NK-92 (cell line): ENCODE results near the gene GJB5.
"Not testable (repeated sequence)": the region's sequence is repeated elsewhere in the genome, so short reads cannot be mapped to it uniquely, and the experiment has no call there.

Experiments used
- DNase-seq: peaks from one replicate; lab custom pipeline; 2025; ENCODE audit not compliant: unreplicated experiment; lab: John Stamatoyannopoulos, UW

GJB5 gene

GRCh38 chr1:34754964-34755637 is at the start of gene GJB5:
Gene GJB5, plus strand, starts transcription at chr1:34755047. Its CDS starts 2,284 bp downstream, at chr1:34757331.
- DNase-seq = no peak

DNA sequence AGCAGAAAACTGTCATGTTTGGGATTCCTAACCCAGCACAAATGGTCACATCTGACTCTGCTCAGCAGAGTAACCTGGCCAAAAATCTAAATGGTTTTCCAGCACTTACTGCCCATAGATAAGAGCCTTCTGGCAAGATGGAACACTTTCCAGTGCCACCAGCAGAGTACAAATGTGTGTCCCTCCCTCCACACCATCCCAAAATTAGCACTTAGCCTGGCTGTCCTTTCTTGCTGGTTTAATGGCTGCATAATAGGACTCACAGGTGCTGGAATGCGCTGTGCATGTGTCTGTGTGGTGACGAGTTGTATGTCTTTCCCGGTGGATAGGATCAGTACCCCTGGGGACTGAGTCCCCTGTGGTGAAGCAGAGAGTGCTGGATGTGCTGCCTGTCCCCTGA is 49.8 kb upstream of the GJB5 start:
- DNase-seq = no peak

DNA sequence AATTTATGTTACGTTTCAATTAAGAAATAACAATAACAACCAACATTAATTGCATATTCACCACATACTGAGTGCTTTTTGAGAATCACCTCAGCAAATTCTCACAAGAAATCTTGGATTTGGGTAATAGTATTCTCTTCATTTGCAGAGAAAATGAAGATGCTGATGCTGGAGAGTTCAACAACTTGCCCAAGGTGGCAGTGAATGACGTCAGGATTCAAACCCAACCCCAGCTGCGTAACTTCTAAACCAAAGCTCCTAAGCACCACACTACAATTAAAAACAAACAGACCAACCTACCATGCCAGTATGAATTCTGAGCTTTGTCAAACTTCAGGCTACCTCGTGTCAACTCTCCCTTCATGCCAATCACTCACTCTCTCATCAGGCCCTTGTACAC is 46.7 kb upstream of the GJB5 start:
- DNase-seq = no peak

GRCh38 chr1:34709547-34709946 is 45.3 kb upstream of the GJB5 start:
- no peak for DNase-seq

DNA sequence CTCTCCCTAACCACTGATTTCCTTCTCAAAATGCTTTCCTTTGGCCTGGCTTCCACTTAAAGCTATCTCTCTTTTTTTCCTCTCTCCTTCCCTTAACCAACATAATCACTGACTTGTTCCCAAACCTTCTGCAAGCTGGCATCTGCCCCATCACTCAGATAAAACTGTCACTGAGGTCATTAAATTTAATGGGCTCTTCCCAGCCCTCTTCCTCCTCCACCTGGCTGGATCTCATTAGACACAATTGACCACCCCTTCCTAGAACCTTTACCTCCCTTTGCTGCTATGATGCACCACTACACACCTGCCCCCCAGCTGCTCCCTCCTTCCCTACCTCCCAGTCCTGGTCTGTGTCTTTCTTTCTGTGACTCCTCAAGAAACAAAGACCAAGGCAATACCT is 44.0 kb upstream of the GJB5 start:
- DNase-seq = no peak

DNA sequence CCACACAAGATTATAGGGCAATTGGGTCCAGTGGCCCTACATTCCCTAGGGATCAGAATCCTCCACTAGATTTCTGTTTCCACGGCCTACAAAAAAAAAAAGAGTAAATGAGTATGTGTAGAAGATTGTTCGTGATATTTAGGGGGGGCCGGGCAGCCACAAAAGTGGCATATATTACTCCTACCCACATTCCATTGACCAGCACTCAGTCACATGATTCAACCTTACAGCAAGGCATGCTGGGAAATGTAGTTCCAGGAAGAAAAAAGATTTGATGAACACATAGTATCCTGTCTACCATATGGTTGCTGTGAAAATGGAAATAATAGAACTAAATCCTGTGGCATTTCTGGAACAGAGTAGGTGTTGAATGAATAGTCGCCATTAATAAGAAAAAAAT is 43.4 kb upstream of the GJB5 start:
- no peak for DNase-seq

GRCh38 chr1:34712007-34712688 is 42.7 kb upstream of the GJB5 start:
- no peak for DNase-seq

- DNase-seq = no peak
These were observed 41.4 kb upstream of the GJB5 start for GRCh38 chr1:34713443-34713842.

- DNase-seq = no peak
These were observed 40.5 kb upstream of the GJB5 start for GRCh38 chr1:34714386-34714785.

DNA sequence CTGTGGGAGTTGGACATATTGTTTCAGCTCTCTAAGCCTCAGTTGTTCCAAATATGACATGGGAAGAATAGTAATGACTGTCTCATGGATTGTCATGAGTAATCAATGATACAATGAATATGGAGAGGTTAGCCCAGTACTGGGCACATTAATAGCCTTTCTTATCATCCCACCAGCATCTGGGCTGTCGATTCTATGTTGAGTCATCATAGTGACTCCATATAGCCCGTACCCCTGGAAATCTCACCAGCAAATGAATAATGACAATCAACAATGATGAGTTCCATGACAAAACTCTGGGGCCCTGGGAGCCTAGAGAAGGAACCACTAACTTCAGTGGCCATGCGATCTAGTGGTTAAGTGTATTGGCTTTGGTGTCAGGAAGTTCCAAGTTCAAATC is 39.7 kb upstream of the GJB5 start:
- no peak for DNase-seq

GRCh38 chr1:34721241-34721640 is 33.6 kb upstream of the GJB5 start:
- no peak for DNase-seq

DNA sequence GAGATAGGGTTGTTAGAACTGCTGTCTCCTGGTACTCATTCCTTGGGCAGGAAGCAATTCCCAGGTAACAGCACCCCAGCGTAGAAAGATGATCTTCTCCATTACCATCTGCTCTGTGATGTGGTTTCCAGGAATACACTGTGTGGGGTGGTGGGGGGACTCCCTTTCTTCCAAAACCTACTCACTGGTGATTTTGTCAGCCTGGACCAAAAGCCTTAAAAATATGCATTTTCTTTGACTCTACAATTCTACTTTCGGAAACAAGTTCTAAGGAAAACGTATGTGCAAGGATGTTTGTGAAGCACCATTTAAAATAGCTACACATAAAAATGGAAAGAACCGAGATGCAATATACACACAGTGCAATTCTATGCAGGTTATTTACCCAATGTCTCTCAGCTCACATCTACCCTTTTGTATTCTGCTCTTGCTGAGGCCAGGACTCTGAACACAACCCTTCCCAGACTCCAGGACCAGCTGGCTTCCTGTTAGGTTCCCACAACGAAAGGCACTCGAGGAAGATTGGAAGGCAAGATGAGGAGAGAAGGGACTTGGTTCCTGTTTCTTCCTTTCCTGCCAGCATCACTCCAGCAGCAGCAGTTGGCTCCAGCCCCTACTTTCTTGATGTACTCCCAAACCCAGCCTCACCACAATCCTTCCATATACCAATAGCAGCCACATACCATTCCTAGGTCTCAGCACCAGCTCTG is 33.0 kb upstream of the GJB5 start:
- DNase-seq = no peak

DNA sequence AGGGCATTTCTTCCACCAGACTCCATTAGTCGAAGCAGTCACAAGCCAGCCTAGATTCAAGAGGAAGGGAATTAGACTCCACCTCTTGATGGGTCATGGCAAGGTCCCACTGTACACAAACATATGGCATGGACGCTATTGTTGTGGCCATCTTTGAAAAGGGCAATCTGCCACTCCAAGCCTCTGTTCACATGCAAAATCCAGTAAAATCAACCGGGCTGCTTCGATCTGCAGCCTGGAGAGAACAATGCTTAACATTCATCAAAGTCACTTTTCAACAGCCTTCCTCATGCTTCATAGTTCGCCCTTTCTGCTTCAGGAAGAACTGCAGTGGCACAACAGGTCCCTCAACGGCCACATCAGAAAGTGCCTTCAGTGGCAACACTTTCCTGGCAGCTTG is 28.0 kb upstream of the GJB5 start:
- no peak for DNase-seq

- no peak for DNase-seq
These were observed 24.4 kb upstream of the GJB5 start for GRCh38 chr1:34730485-34730884.

GRCh38 chr1:34732831-34733230 is 22.0 kb upstream of the GJB5 start:
- DNase-seq = not testable (repeated sequence)

DNA sequence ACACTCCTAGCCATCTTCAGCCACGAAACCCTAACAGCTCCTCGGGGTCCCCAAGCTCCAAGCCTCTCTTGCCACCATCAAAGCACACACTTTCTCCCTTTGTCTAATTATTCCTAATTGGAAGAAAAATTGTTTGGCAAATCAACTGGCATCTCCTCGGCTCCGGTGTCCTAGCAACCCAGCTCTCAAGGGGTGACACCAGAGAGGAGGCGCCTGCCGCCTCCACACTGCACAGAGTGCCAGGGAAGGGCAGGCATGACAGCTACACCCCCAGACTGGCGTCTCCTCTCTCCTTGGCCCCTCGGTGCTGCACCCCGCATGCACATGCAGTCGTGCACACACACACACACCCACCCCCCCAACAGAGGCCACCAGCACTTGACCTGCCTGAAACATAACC is 18.2 kb upstream of the GJB5 start:
- no peak for DNase-seq

GRCh38 chr1:34737236-34737635 is 17.6 kb upstream of the GJB5 start:
- not testable (repeated sequence) for DNase-seq

GRCh38 chr1:34739613-34740012 is 15.2 kb upstream of the GJB5 start:
- no peak for DNase-seq

- DNase-seq = no peak
These were observed 14.5 kb upstream of the GJB5 start for GRCh38 chr1:34740161-34740868.

- DNase-seq = no peak
These were observed 12.1 kb upstream of the GJB5 start for GRCh38 chr1:34742667-34743270.

DNA sequence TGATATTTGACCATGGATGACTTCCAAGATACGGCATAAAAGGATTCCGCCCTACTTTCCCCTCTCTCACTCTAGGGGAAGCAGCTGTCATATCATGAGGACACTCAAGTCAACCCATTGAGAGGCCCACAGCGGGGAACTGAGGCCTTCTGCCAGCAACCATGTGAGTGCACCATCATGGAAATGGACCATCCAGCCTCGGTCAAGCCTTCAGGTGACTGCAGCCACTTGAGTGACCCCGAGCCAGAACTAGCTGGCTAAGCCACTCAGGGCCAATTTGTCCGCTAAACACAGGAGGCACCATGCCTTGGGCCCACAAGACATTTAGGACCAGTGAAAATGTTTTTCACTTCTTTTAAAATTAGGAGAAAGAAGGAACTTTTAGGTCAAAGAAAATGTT is 11.1 kb upstream of the GJB5 start:
- no peak for DNase-seq
